Tibial nerve (tissue), 4 donors: ENCODE measurements around the gene RASA2.

ENCODE experiments used
- EP300 ChIP-seq, 2 donors: sonication (generic); formaldehyde crosslinking; IDR thresholded peaks; one replicate each; pipeline ENCODE4 v1.6.1; 2017; ENCODE audit warnings: antibody characterized with exemption in 2 of 2, mild to moderate bottlenecking in 1 of 2
- POLR2A ChIP-seq, 2 donors: fragments of 450-650 bp; IDR thresholded peaks; one replicate each; pipeline ENCODE4 v1.6.1; 2017; ENCODE audit warnings: antibody characterized with exemption in 2 of 2, mild to moderate bottlenecking in 2 of 2, moderate library complexity in 2 of 2
- TF ChIP-seq, protein P1 (sequence below), 5 experiments: fragments of 200-600 bp in 3 of 5; fragments of 450-650 bp in 2 of 5; sonication (generic) in 3 of 5; IDR thresholded peaks; one replicate each; pipeline ENCODE4 v1.5.1; 2016 to 2019; ENCODE audit warnings: antibody characterized with exemption in 5 of 5, mild to moderate bottlenecking in 3 of 5, moderate library complexity in 2 of 5

DNA sequence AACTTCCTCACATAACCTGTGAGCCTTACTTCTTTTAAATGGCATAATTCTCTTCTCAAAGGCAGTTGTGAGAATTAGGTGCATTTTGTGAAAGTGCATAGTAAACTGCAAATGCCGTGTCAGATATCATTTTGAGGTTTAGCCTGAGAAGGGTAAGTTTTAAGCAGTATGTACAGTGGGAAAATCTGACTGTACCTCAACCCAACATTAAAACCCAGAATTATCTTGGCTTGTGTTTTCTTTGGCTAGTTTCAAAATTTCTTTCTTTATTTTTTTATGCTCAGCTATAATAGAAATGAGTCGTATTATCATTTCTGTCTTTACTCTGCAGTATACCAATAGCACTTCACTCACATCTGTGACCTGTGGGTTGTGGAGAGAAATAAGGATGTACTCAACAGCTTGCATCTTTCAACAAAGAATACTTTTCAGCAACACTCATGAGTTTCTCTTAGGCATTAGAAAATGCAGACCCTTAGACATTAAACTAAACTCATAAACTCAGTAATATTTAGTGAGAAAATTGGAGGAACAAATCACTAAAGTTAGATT is 65.7 kb downstream of the RASA2 start:
- TF ChIP-seq, protein P1, sequence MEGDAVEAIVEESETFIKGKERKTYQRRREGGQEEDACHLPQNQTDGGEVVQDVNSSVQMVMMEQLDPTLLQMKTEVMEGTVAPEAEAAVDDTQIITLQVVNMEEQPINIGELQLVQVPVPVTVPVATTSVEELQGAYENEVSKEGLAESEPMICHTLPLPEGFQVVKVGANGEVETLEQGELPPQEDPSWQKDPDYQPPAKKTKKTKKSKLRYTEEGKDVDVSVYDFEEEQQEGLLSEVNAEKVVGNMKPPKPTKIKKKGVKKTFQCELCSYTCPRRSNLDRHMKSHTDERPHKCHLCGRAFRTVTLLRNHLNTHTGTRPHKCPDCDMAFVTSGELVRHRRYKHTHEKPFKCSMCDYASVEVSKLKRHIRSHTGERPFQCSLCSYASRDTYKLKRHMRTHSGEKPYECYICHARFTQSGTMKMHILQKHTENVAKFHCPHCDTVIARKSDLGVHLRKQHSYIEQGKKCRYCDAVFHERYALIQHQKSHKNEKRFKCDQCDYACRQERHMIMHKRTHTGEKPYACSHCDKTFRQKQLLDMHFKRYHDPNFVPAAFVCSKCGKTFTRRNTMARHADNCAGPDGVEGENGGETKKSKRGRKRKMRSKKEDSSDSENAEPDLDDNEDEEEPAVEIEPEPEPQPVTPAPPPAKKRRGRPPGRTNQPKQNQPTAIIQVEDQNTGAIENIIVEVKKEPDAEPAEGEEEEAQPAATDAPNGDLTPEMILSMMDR (IDR thresholded peaks at IDR 0.05), result no peak
- no peak for TF ChIP-seq POLR2A (IDR thresholded peaks at IDR 0.05)
- no peak for TF ChIP-seq EP300 (IDR thresholded peaks at IDR 0.05)
